ENCODE results near the gene GLYATL3. TPM values are rescaled to one million over a fixed set of nuclear protein-coding genes. Genes with fewer than 3 reads are reported as not detected.

The GLYATL3 gene
- total RNA-seq, 1 donor from 2014 or later, result 0.26 TPM

GRCh38 chr6:49551078-49551865, 51.5 kb downstream of the GLYATL3 start:
- DNase-seq (ENCODE audit: low read depth) (no peak), FAIRE-seq (no peak)
- Histone ChIP-seq H3K36me3 (ENCODE audit: control insufficient read depth, insufficient read depth, low read length) (no peaks in the 10 kb centered on the region), H3K4me3 (ENCODE audit: low read depth, low read length) (peak overlapping the region; percentile 86), H3K27me3 (ENCODE audit: control insufficient read depth, insufficient read depth, low read length) (no peaks in the 10 kb centered on the region)
- TF ChIP-seq CTCF (IDR thresholded peaks at IDR 0.05; ENCODE audit: insufficient read depth, low read length, severe bottlenecking), result no peak

- FAIRE-seq (no peak), DNase-seq (ENCODE audit: low read depth) (no peak)
- H3K27me3 ChIP-seq (ENCODE audit: control insufficient read depth, insufficient read depth, low read length), result no peaks in the 10 kb centered on the region
- H3K36me3 ChIP-seq (ENCODE audit: control insufficient read depth, insufficient read depth, low read length), result no peaks in the 10 kb centered on the region
- H3K4me3 ChIP-seq (ENCODE audit: low read depth, low read length), result peak overlapping the region; percentile 86
- no peak for TF ChIP-seq CTCF (IDR thresholded peaks at IDR 0.05; ENCODE audit: insufficient read depth, low read length, severe bottlenecking)
Measured at GRCh38 chr6:49551866-49552129, 52.1 kb downstream of the GLYATL3 start.

- no peak for FAIRE-seq
- TF ChIP-seq CTCF (IDR thresholded peaks at IDR 0.05; ENCODE audit: insufficient read depth, low read length, severe bottlenecking), result no peak
- DNase-seq (ENCODE audit: low read depth), result peak; percentile 46
- Histone ChIP-seq H3K4me3 (ENCODE audit: low read depth, low read length) (peak overlapping the region; percentile 30), H3K36me3 (ENCODE audit: control insufficient read depth, insufficient read depth, low read length) (no peaks in the 10 kb centered on the region), H3K27me3 (ENCODE audit: control insufficient read depth, insufficient read depth, low read length) (no peaks in the 10 kb centered on the region)
Measured at GRCh38 chr6:49552596-49552995, 52.9 kb downstream of the GLYATL3 start.

GRCh38 chr6:49553384-49553783, 53.7 kb downstream of the GLYATL3 start:
- H3K36me3 ChIP-seq (ENCODE audit: control insufficient read depth, insufficient read depth, low read length), result no peaks in the 10 kb centered on the region
- FAIRE-seq (peak; percentile 60), DNase-seq (ENCODE audit: low read depth) (peak; percentile 96)
- TF ChIP-seq CTCF (IDR thresholded peaks at IDR 0.05; ENCODE audit: insufficient read depth, low read length, severe bottlenecking), result no peak
- no peaks in the 10 kb centered on the region for H3K27me3 ChIP-seq (ENCODE audit: control insufficient read depth, insufficient read depth, low read length)
- no peak overlapping the region for H3K4me3 ChIP-seq (ENCODE audit: low read depth, low read length)

- TF ChIP-seq CTCF (IDR thresholded peaks at IDR 0.05; ENCODE audit: insufficient read depth, low read length, severe bottlenecking), result no peak
- DNase-seq (ENCODE audit: low read depth), result peak; percentile 69
- no peak for FAIRE-seq
- Histone ChIP-seq H3K27me3 (ENCODE audit: control insufficient read depth, insufficient read depth, low read length) (no peaks in the 10 kb centered on the region), H3K4me3 (ENCODE audit: low read depth, low read length) (no peak overlapping the region), H3K36me3 (ENCODE audit: control insufficient read depth, insufficient read depth, low read length) (no peaks in the 10 kb centered on the region)
Measured at GRCh38 chr6:49555951-49556350, 56.2 kb downstream of the GLYATL3 start.

- H3K27me3 ChIP-seq (ENCODE audit: control insufficient read depth, insufficient read depth, low read length), result no peaks in the 10 kb centered on the region
- no peak for FAIRE-seq
- H3K36me3 ChIP-seq (ENCODE audit: control insufficient read depth, insufficient read depth, low read length), result no peaks in the 10 kb centered on the region
- no peak overlapping the region for H3K4me3 ChIP-seq (ENCODE audit: low read depth, low read length)
- DNase-seq (ENCODE audit: low read depth), result peak; percentile 99
- TF ChIP-seq CTCF (IDR thresholded peaks at IDR 0.05; ENCODE audit: insufficient read depth, low read length, severe bottlenecking), result no peak
Measured at GRCh38 chr6:49556429-49556837, 56.7 kb downstream of the GLYATL3 start.

Measured in bronchial epithelial cell (primary cell).